NCI-H526 (cell line): ENCODE measurements around the gene WNT3.
A peak's percentile ranks its signal among the peaks of the same experiment; 100 is the strongest.

Source experiments
- DNase-seq, 2 experiments: peaks; one replicate each; lab custom pipeline; 2025; lab: John Stamatoyannopoulos, UW

Gene WNT3

DNA sequence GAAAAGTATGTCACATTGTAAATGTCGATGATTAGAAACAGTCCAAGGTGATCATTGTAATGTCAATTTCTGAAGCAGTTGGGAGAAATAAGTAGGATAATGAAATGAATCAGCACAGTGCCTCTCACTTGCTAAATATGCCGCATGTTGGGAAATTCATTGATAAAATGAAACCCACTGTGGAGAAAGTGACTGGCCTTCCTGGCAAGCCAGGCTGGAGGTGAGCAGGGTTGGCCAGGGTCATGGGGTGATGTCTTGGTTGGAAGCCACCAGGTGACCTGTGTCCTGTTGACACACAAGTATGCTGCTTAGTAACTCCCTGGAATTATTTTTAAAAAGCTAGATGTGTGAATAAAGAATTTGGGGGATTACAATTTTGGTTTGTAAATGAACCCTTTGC lies 18.0 kb upstream of the WNT3 start:
- no peak for DNase-seq

DNA sequence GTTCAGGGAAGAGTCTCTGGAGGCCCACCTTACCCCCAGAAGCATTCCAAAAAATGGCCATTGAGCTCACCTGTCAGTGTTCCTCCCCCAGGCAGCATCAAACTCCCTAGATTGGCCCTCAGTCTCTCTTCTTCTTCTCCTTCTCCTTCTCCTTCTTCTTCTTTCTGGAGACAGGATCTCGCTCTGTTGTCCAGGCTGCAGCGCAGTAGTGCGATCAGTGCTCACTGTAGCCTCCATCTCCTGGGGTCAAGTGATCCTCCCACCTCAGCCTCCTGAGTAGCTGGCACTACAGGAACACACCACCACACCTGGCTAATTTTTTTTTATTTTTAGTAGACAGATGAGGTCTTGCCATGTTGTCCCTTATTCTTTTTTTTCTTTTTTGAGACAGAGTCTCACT lies 16.4 kb upstream of the WNT3 start:
- DNase-seq = no peak

- no peak for DNase-seq
Observed at GRCh38 chr17:46833840-46834208, 15.3 kb upstream of the WNT3 start.

- no peak for DNase-seq
Observed at GRCh38 chr17:46832945-46833839, 14.7 kb upstream of the WNT3 start.

DNA sequence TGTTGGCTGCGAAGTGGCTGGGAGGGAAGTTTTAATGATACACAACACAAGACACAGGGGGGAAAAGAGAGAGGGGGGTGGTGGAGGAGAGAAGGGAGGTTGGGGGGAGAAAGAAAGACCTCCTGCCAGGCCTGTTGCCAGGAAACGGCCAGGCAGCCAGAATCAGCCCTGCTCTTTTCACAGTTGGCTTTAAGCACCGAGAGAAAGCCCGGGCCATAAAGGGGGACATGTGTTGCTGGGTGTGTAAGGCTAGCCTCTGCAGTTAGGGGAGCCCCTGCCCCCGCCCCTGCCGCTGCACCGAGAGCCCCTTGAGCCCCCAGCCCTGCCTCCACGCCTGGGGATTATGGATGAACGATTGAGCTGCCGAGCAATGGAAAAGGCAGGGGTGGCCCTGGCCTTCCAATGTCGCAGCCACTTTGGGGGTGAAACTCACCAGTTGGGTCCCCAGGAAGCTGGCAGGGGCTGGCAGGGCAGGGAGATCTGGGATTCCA lies 13.9 kb upstream of the WNT3 start:
- DNase-seq = no peak

- no peak for DNase-seq
Observed at GRCh38 chr17:46831573-46832330, 13.3 kb upstream of the WNT3 start.

GRCh38 chr17:46827274-46827673 lies 8.8 kb upstream of the WNT3 start:
- DNase-seq = no peak

GRCh38 chr17:46826116-46826515 lies 7.6 kb upstream of the WNT3 start:
- no peak for DNase-seq

DNA sequence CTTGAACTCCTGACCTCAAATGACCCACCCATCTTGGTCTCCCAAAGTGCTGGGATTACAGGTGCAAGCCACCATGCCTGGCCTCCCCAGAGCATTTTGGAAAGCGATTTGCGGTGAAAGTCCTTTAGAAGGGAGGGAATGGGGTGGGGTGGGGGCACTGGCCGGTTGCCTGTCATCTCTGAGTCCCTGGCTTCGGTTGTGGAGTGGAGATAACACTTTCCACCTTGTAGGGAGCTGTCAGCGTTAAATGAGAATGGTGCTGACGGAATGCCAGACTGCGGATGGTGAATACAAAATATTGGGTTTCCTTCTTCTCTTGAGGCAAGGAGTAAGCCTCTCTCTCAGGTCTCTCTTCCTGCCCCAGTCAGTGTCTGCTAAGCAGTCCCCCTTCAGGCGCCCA lies 5.2 kb upstream of the WNT3 start:
- no peak for DNase-seq

GRCh38 chr17:46822388-46822921 lies 4.0 kb upstream of the WNT3 start:
- DNase-seq = peak in 1 of 2 experiments; percentile 11

DNA sequence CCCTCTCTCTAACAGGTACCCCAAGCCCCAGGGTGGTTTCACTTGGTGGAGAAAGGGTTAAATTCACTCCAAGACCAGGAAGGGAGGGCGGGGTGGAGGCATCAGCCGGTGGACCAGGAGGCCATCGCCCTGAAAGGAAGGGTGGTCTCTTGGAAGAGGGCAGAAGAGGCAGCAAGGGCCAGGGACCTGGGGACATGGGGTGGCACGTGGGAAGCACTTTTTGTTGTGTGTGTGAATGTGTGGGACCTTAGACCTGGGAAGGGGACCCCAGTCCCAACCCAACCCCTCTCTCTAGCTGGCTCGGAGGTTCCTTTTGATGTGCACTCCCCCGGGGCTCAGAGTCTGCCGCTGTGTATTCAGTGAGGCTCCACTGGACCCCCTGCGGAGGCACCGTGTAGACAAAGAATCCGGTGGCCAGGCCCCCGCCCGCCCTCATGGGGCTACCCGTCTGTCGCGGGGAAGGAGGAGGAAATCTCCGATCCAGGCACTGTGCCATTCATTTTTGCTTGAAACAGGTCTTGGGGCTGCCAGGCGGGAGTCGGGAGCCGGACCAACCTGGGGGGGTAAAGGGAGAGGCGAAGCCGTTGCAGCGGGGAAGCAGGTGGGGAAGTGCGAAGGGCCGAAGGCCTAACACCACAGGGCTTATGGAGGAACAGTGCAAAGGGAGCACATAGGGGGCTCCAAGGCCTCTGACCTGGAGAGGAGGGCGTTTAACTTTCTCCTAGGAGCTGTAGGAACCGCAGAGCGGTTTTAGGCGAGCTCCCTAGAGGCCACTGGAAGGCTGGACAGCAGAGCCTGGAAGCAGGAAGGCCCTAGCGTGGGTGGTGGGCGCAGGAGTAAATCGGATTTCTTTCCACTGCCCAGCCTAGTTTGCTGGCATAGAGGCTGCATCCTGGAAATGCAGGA lies 3.2 kb upstream of the WNT3 start:
- DNase-seq = no peak

DNA sequence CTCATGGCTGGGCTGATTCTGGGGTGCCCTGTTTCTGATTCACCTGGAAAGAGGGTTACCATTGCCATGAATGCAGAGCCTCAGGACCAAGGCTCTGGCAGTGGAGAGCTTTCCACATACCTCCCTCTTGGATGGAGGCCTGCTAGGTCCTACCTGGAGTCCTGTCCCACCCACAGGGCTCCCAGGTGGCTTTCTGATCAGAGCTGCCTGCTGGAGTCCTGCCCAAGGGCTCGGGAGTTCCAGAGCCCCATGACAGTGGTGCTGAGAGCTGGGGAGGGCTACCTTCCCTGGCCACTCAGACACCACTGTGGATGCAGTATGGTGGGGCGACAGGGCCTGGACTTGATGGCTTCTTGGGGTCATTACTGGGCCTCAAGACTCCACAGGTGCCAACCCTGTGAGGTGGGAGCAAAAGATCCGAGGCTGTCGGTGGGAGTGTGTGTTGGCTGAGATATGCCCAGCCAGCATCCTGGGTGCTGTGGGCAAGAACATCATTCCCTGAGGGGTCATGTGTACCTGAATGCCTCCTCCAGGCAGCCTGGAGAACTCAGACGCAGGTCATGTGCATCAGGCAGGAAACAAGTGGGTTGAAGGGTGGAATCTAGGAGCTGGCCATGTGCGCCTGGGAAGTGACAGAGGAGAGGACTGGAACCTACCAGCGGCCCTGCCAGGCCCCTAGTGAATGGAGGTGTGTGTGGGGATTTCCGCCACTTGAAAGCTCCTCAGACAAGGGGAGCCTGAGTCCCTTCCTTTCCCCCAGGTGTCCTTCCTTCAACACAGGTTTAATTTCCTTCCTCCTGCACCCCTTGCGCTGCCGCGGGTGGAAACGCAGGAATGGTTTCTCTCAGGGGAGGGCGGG lies 2.3 kb upstream of the WNT3 start:
- peak in 1 of 2 experiments; percentile 21 for DNase-seq

GRCh38 chr17:46819906-46820351 lies 1.4 kb upstream of the WNT3 start:
- DNase-seq = no peak

DNA sequence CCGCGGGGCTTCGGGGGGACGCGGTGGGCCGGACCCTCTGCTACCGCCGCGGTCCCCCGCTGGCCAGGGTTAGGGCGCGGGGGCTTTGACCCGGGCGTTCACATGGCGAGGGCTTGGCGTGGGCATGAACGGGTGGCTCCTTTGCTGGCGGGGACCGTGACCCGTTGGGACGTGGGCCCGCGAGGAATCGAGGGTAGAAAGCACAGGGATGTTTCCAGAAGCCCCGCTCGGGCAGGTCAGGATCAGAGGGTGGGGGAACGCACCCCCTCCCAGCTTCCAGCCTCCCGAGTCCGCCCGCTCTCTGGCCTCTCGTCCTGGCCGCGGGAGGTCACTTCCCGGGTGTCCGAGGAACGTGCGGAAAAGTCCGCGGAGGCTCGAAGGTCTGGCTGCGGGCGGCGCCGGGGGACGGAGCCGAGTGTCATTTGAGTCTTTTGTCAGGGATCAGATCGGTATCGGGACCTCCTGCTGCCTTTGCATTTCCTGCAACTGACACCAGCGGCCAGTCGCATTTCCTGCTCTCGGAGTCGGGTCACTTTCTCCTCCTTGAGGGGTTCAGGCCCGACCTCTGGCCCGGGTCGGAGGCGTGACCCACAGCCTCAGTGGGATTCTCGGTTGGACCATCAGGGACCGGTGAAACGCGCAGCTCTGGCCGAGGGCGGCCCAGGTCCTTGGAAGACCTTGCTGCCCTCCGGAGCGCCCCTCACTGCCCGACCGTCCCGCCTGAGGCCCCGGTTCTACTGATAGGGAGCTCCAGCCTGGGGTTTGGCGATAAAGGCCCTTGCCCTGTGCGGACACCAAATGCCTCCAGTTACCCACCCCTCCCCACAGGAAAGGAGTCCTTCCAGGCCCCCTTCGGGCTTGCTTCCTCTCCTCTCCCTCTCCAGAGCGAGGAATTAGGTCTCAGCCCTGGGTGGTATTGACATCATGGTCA lies 702 bp upstream of the WNT3 start:
- DNase-seq = no peak

DNA sequence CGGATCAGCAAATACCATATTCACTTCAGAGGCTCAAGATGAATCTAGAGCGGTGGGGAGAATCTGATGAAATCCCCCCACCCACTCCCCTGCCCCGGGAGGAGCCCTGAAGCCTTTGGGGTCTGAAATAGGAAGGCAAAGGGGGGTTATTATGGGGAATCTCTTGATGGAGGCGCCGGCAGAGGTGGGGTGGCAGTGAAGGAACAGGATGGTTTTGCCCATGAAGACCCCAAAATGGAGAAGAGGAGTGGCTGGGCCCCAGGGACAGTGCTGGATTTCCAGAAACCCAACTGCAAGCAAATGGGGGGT lies 637 bp downstream of the WNT3 start:
- no peak for DNase-seq

- no peak for DNase-seq
Observed at GRCh38 chr17:46817151-46817900, 1.2 kb downstream of the WNT3 start.

GRCh38 chr17:46815474-46816353 lies 2.8 kb downstream of the WNT3 start:
- no peak for DNase-seq

DNA sequence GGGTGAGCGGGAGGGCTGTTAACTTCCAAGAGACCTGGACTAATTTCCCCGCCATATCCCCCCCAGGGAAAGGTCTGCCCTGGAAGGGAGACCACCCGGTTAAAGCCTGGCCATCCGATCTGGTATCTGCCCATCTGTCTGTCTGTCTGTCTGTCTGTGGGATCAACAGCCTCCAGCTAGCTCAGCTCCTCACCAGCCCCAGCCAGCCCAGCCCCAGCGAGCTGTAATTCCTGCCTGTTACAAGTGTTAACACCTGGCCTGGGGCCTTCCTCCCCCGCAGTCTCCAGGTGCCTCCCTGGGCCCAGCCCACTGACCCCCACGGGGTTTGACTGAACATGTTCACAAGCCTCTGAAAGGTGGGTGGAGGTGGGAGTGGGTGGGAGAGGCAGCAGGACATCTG lies 4.0 kb downstream of the WNT3 start:
- DNase-seq = no peak
